ENCODE data around the gene SLC28A3.
A peak's percentile ranks its signal among the peaks of the same experiment; 100 is the strongest.
"Not testable (repeated sequence)": the region's sequence is repeated elsewhere in the genome, so short reads cannot be mapped to it uniquely, and the experiment has no call there.

Gene SLC28A3

DNA sequence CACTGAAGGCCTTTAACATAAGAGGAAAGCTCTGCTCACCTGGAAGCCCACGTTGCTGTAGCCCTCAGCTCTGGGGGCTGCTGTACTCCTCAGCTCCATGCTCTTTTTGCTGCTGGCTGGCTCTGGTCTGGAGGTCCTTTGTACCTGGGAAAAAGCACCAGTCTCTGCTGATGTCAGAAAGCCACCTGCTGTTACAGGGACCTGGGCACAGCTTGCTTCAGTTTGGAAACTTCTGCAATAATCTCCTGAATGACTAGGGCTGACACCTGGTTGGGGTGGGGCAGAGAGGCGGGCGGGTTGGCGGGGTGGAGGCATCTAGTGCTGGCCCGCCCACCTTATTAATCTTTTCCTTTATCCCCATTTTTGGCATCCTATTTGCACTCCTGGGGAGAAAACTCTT is at the start of gene SLC28A3:
Gene SLC28A3, minus strand, starts transcription at position 224 of the 400 bp plus-strand sequence. Its CDS starts 125 bp downstream, at position 99.
- H3K27me3 Mint-ChIP-seq, result no peaks in the 10 kb centered on the region
- H3K9me3 Mint-ChIP-seq, result no peaks in the 10 kb centered on the region
- intact Hi-C loops (cut with micrococcal nuclease), result no loop called here
- no peak within 1 kb of the TSS for H3K27ac Mint-ChIP-seq
- no peak within 1 kb of the TSS for H3K4me3 Mint-ChIP-seq
- H3K4me1 Mint-ChIP-seq (ENCODE audit: low read depth), result no peaks in the 10 kb centered on the region
- H3K36me3 Mint-ChIP-seq (ENCODE audit: low read depth), result no peaks in the 10 kb centered on the region

DNA sequence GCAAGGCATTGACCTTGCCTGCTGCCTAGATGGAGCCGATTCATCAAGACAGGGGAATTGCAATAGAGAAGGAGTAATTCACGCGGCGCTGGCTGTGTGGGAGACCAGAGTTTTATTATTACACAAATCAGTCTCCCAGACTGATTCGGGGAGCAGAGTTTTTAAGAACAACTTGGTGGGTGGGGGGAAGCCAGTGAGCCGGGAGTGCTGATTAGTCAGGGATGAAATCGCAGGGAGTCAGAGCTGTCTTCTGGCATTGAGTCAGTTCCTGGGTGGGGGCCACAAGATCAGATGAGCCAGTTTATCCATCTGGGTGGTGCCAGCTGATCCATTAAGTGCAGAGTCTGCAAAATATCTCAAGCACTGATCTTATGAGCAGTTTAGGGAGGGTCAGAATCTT is 49.7 kb upstream of the SLC28A3 start:
- H3K27ac Mint-ChIP-seq, result not testable (repeated sequence)
- peaks cover 15% of the 10 kb centered on the region for H3K4me1 Mint-ChIP-seq (ENCODE audit: low read depth)

GRCh38 chr9:84387821-84388220 is 47.3 kb upstream of the SLC28A3 start:
- peaks cover 7% of the 10 kb centered on the region for H3K4me1 Mint-ChIP-seq (ENCODE audit: low read depth)
- no peaks in the 10 kb centered on the region for H3K9me3 Mint-ChIP-seq
- intact Hi-C loops (cut with micrococcal nuclease), result loop anchor here (5.0 kb wide), 1 partner anchor 394 kb away; no protein-coding TSS in a partner anchor
- no peaks in the 10 kb centered on the region for H3K36me3 Mint-ChIP-seq (ENCODE audit: low read depth)
- H3K27me3 Mint-ChIP-seq, result no peaks in the 10 kb centered on the region
- H3K4me3 Mint-ChIP-seq, result no peak overlapping the region
- no peak overlapping the region for H3K27ac Mint-ChIP-seq

More for the DNA sequence above, 49.7 kb upstream of the SLC28A3 start:
- intact Hi-C loops (cut with micrococcal nuclease); H3K36me3 Mint-ChIP-seq (ENCODE audit: low read depth); H3K9me3 Mint-ChIP-seq; H3K27me3 Mint-ChIP-seq; H3K4me3 Mint-ChIP-seq: not testable (repeated sequence)

DNA sequence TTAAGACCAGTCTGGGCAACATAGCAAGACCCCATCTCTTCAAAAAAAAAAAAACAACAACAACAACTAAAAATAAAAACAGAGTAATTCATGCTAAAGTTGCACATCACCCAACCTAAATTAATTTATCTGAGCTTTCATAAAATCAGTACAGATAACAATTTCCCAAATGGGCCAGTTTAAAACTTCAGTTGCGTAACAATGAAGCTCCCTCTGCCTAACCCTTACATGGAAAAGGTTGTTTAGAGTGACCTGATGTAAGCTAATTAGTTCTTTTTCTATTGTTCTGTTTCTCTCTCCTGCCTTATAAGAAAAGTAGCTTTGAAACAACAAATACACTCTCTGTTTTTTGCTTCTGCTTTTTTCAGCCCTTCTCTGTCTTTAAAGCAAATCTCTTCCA is 46.2 kb upstream of the SLC28A3 start:
- Mint-ChIP-seq H3K36me3 (ENCODE audit: low read depth) (no peaks in the 10 kb centered on the region), H3K4me3 (no peak overlapping the region), H3K4me1 (ENCODE audit: low read depth) (peaks cover 7% of the 10 kb centered on the region), H3K9me3 (no peaks in the 10 kb centered on the region), H3K27ac (no peak overlapping the region), H3K27me3 (no peaks in the 10 kb centered on the region)
- intact Hi-C loops (cut with micrococcal nuclease), result loop anchor here (5.0 kb wide), 1 partner anchor 396 kb away; no protein-coding TSS in a partner anchor

DNA sequence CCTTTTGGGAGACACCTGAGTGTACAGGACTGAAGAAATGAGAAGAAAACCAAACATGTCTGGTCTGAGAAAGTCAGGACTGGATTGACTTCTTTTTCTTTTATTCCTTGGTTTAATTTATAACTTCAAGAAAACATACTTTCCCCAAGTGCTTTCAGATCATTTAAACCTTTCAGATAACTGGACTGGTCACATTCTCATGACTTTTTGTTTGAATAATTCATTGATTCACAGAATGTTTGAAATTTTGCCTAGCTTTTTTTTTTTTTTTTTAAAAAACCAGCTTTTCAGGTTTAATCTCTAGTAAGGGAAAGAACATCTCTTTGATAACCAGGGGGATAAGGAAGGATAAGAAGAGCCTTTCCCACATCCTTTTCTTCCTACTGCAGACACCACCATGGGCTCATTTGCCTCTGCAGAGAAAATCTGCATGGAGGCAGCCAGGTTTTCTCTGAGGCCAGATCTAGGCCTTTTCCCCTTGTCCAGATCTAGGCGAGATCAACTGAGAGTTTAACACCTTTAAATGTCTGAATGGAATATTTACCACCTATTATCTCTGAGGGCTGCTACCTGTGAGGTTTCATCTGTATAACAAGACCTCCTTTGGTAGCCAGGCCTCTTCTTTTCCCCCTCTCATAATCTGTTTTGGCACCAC is 45.0 kb upstream of the SLC28A3 start:
- no peaks in the 10 kb centered on the region for H3K9me3 Mint-ChIP-seq
- H3K4me1 Mint-ChIP-seq (ENCODE audit: low read depth), result peaks cover 7% of the 10 kb centered on the region
- H3K27ac Mint-ChIP-seq, result no peak overlapping the region
- intact Hi-C loops (cut with micrococcal nuclease), result loop anchor here (5.0 kb wide), 1 partner anchor 397 kb away; no protein-coding TSS in a partner anchor
- H3K27me3 Mint-ChIP-seq, result no peaks in the 10 kb centered on the region
- no peak overlapping the region for H3K4me3 Mint-ChIP-seq
- no peaks in the 10 kb centered on the region for H3K36me3 Mint-ChIP-seq (ENCODE audit: low read depth)

GRCh38 chr9:84384617-84385016 is 44.1 kb upstream of the SLC28A3 start:
- H3K27ac Mint-ChIP-seq, result no peak overlapping the region
- no peak overlapping the region for H3K4me3 Mint-ChIP-seq
- H3K9me3 Mint-ChIP-seq, result no peaks in the 10 kb centered on the region
- intact Hi-C loops (cut with micrococcal nuclease), result loop anchor here (5.0 kb wide), 1 partner anchor 398 kb away; no protein-coding TSS in a partner anchor
- no peaks in the 10 kb centered on the region for H3K36me3 Mint-ChIP-seq (ENCODE audit: low read depth)
- no peaks in the 10 kb centered on the region for H3K4me1 Mint-ChIP-seq (ENCODE audit: low read depth)
- no peaks in the 10 kb centered on the region for H3K27me3 Mint-ChIP-seq

DNA sequence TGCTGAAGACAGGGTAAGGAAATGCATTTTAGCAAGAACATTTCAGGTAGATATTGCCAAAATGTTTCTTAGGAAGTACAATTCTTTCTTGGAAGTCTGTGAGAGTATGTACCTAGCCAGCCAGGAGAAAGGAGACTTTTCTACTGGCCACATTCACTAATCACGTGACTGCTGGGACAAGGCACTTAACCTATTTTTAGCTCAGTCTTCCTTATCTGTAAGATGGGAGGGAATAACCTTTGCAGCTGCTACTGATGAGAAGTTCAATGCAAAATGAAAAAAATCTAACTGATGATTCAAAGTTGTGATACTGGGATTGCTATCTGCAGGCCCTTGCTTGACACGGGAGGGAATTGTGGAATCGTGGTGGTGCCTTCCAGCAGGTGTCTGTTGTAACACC is 42.6 kb upstream of the SLC28A3 start:
- H3K4me3 Mint-ChIP-seq, result no peak overlapping the region
- no peaks in the 10 kb centered on the region for H3K4me1 Mint-ChIP-seq (ENCODE audit: low read depth)
- H3K27me3 Mint-ChIP-seq, result no peaks in the 10 kb centered on the region
- H3K36me3 Mint-ChIP-seq (ENCODE audit: low read depth), result no peaks in the 10 kb centered on the region
- H3K9me3 Mint-ChIP-seq, result no peaks in the 10 kb centered on the region
- intact Hi-C loops (cut with micrococcal nuclease), result no loop called here
- H3K27ac Mint-ChIP-seq, result no peak overlapping the region

DNA sequence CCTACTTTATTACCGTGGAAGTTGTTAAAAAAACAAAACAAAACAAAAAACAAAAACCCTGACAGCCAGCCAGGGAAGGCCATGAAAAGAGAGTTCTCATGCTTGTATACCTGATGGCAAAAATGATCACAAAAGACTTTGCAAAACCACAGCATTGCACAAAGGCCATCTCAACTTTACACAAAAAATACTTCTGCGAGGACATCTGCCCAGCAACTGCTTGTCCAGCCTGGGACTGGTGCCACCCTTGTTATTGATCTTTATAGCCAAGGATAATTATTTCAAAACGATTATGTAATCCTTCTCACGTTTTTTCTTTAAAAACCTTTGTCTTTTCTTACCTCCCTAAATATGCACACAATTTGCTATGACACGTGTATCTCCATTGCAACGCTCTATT is 42.2 kb upstream of the SLC28A3 start:
- H3K9me3 Mint-ChIP-seq, result no peaks in the 10 kb centered on the region
- intact Hi-C loops (cut with micrococcal nuclease), result no loop called here
- H3K4me1 Mint-ChIP-seq (ENCODE audit: low read depth), result no peaks in the 10 kb centered on the region
- no peak overlapping the region for H3K27ac Mint-ChIP-seq
- H3K36me3 Mint-ChIP-seq (ENCODE audit: low read depth), result no peaks in the 10 kb centered on the region
- no peaks in the 10 kb centered on the region for H3K27me3 Mint-ChIP-seq
- no peak overlapping the region for H3K4me3 Mint-ChIP-seq

DNA sequence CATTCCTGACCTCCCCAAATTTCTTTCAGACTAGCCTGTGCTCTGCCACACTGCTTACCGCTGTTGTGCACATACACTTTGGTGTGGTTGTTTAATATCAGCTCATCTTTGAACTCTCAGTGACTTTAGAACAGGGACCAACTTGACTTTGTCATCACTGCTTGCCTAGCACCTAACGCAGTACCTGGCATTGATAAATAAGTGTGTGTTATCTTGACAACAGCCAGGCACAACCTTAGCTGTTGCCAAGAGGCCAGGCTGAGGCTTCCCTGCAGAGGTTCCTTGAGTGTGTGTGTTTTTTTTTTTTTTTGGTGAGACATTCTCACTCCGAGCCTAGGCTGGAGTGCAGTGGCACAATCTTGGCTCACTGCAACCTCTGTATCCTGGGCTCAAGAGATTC is 41.0 kb upstream of the SLC28A3 start:
- Mint-ChIP-seq H3K4me1 (ENCODE audit: low read depth) (no peaks in the 10 kb centered on the region), H3K4me3 (no peak overlapping the region), H3K9me3 (no peaks in the 10 kb centered on the region), H3K36me3 (ENCODE audit: low read depth) (no peaks in the 10 kb centered on the region), H3K27me3 (peaks cover 1% of the 10 kb centered on the region), H3K27ac (no peak overlapping the region)
- intact Hi-C loops (cut with micrococcal nuclease), result no loop called here

DNA sequence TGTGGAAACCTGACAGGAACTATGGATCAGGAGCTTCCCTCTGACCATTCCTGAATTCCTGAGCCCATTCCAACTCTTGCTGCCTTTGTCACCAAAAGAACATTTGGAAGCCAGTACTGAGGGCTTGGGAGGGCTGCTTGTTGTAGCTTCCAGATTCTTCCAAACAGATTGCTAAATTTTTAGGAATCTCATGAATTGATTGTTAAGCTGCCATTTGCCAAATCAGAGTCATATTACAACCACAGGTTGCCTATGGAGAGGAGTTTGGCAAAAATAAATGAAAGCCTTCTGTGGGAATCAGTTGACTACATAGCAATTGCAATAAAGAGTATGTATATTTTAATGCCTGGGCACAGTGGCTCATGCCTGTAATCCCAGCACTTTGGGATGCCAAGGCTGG is 39.2 kb upstream of the SLC28A3 start:
- peaks cover 1% of the 10 kb centered on the region for H3K27me3 Mint-ChIP-seq
- no peaks in the 10 kb centered on the region for H3K9me3 Mint-ChIP-seq
- no peaks in the 10 kb centered on the region for H3K4me1 Mint-ChIP-seq (ENCODE audit: low read depth)

GRCh38 chr9:84375954-84376353 is 35.4 kb upstream of the SLC28A3 start:
- H3K27ac Mint-ChIP-seq, result no peak overlapping the region
- no peaks in the 10 kb centered on the region for H3K36me3 Mint-ChIP-seq (ENCODE audit: low read depth)
- intact Hi-C loops (cut with micrococcal nuclease), result no loop called here

More for the DNA sequence above, 39.2 kb upstream of the SLC28A3 start:
- Mint-ChIP-seq H3K27ac (no peak overlapping the region), H3K4me3 (no peak overlapping the region), H3K36me3 (ENCODE audit: low read depth) (no peaks in the 10 kb centered on the region)
- intact Hi-C loops (cut with micrococcal nuclease), result no loop called here

DNA sequence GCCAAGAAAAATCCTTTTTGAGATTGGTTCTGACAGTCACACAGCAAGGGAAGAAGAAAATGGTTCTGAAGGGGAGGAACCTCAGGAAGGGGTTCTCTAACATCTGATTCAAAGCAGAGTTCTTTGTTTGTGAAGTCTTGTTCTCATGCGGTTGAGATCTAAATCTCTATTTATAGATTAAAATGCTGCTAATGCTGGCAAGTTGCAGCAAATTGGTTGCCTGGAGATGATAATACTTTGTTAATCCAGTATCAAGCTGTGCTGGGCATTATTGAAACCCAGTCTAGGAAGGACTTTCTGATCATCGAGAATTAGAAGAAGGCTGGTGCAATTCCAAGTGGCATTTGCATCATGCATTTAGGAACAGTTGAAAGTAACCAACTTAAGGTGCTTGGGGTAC is 34.0 kb upstream of the SLC28A3 start:
- H3K9me3 Mint-ChIP-seq, result no peaks in the 10 kb centered on the region
- peaks cover 1% of the 10 kb centered on the region for H3K27me3 Mint-ChIP-seq
- H3K4me3 Mint-ChIP-seq, result no peak overlapping the region
- no peaks in the 10 kb centered on the region for H3K36me3 Mint-ChIP-seq (ENCODE audit: low read depth)
- no peak overlapping the region for H3K27ac Mint-ChIP-seq
- H3K4me1 Mint-ChIP-seq (ENCODE audit: low read depth), result peaks cover 40% of the 10 kb centered on the region
- intact Hi-C loops (cut with micrococcal nuclease), result no loop called here

More at GRCh38 chr9:84375954-84376353, 35.4 kb upstream of the SLC28A3 start:
- H3K4me1 Mint-ChIP-seq (ENCODE audit: low read depth), result peaks cover 26% of the 10 kb centered on the region
- no peak overlapping the region for H3K4me3 Mint-ChIP-seq
- peaks cover 1% of the 10 kb centered on the region for H3K27me3 Mint-ChIP-seq
- no peaks in the 10 kb centered on the region for H3K9me3 Mint-ChIP-seq

- Mint-ChIP-seq H3K4me1 (ENCODE audit: low read depth) (peaks cover 45% of the 10 kb centered on the region), H3K27ac (no peak overlapping the region), H3K27me3 (peaks cover 1% of the 10 kb centered on the region), H3K4me3 (no peak overlapping the region), H3K9me3 (no peaks in the 10 kb centered on the region), H3K36me3 (ENCODE audit: low read depth) (no peaks in the 10 kb centered on the region)
- intact Hi-C loops (cut with micrococcal nuclease), result no loop called here
Measured at GRCh38 chr9:84374013-84374412, 33.5 kb upstream of the SLC28A3 start.

DNA sequence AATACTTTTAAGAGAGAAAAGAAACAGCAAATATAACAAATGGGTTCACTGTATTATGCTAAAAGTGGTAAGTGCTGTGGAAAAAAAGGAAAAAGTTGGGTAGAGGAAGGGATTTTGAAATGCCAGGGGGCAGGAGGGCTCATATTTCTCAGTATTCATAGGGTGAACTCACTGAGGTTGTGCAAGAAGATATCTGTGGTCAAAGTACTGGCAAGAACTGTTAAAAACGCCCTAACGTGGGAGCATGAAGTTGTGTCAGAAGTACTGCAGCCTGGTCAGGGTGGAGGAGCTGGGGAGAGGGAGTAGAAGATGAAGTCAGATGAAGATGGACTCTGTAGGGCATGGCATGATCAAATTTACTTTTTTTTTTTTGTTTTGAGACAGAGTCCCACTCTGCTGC is 31.2 kb upstream of the SLC28A3 start:
- Mint-ChIP-seq H3K27ac (peak overlapping the region; percentile 69), H3K4me3 (no peak overlapping the region), H3K36me3 (ENCODE audit: low read depth) (no peaks in the 10 kb centered on the region), H3K4me1 (ENCODE audit: low read depth) (peaks cover 64% of the 10 kb centered on the region), H3K9me3 (no peaks in the 10 kb centered on the region), H3K27me3 (peaks cover under 1% of the 10 kb centered on the region)
- intact Hi-C loops (cut with micrococcal nuclease), result no loop called here

GRCh38 chr9:84368601-84369000 is 28.0 kb upstream of the SLC28A3 start:
- H3K36me3 Mint-ChIP-seq (ENCODE audit: low read depth), result no peaks in the 10 kb centered on the region
- H3K4me1 Mint-ChIP-seq (ENCODE audit: low read depth), result peaks cover 74% of the 10 kb centered on the region
- no peak overlapping the region for H3K27ac Mint-ChIP-seq
- H3K27me3 Mint-ChIP-seq, result no peaks in the 10 kb centered on the region
- intact Hi-C loops (cut with micrococcal nuclease), result no loop called here
- no peaks in the 10 kb centered on the region for H3K9me3 Mint-ChIP-seq
- no peak overlapping the region for H3K4me3 Mint-ChIP-seq
